WTC11 (cell line): ENCODE measurements around the gene MICU2. TPM values are rescaled to one million over a fixed set of nuclear protein-coding genes. Genes with fewer than 3 reads are reported as not detected.

Source experiments
- ATAC-seq: fragments of 200-7000 bp; cut with Tn5 transposase; 2 replicates; pipeline ENCODE4 v1.10.0; 2021; ENCODE audit warnings: mild to moderate bottlenecking, moderate library complexity
- CTCF ChIA-PET: fragments of 300-600 bp; sonication (Branson Sonifier 250); formaldehyde crosslinking; loops from one replicate; lab custom pipeline; 2021; ENCODE audit warnings: antibody characterized with exemption; lab: Charles Lee
- POLR2A ChIA-PET: fragments of 350-600 bp; sonication (Branson Sonifier 250); formaldehyde crosslinking; loops from one replicate; lab custom pipeline; 2021; ENCODE audit warnings: antibody characterized with exemption; lab: Charles Lee
- DNase-seq: peaks from one replicate; pipeline ENCODE4 v3.0.0; 2021; ENCODE audit warnings: low spot score
- H3K27ac Mint-ChIP-seq: 2 replicates; pipeline ENCODE4 v1.8.0; 2021; ENCODE audit warnings: mixed read lengths
- H3K27me3 Mint-ChIP-seq: 2 replicates; pipeline ENCODE4 v1.8.0; 2021; ENCODE audit warnings: low read depth, mild to moderate bottlenecking, moderate library complexity, mixed read lengths
- H3K36me3 Mint-ChIP-seq: 2 replicates; pipeline ENCODE4 v1.8.0; 2021; ENCODE audit warnings: mixed read lengths
- H3K4me1 Mint-ChIP-seq: 2 replicates; pipeline ENCODE4 v1.8.0; 2022; ENCODE audit warnings: mixed read lengths
- H3K4me3 Mint-ChIP-seq: 2 replicates; pipeline ENCODE4 v1.8.0; 2021; ENCODE audit warnings: mild to moderate bottlenecking, moderate library complexity, mixed read lengths
- H3K9me3 Mint-ChIP-seq: 2 replicates; pipeline ENCODE4 v1.8.0; 2021; ENCODE audit warnings: mixed read lengths
- ARID4B ChIP-seq: sonication (generic); formaldehyde crosslinking; IDR thresholded peaks from 2 replicates; pipeline ENCODE4 v1.8.0; 2023; ENCODE audit warnings: missing genetic modification reagents, mild to moderate bottlenecking, borderline replicate concordance
- E2F1 ChIP-seq: sonication (generic); formaldehyde crosslinking; IDR thresholded peaks from 2 replicates; pipeline ENCODE4 v1.8.0; 2022; ENCODE audit warnings: mild to moderate bottlenecking, missing genetic modification reagents
- E2F5 ChIP-seq: sonication (generic); formaldehyde crosslinking; IDR thresholded peaks from 2 replicates; pipeline ENCODE4 v1.8.1; 2022; ENCODE audit warnings: mild to moderate bottlenecking, moderate library complexity, missing genetic modification reagents
- ELF4 ChIP-seq: sonication (generic); formaldehyde crosslinking; IDR thresholded peaks from 2 replicates; pipeline ENCODE4 v1.8.1; 2022; ENCODE audit warnings: low read depth, mild to moderate bottlenecking, moderate library complexity, missing genetic modification reagents
- EMX1 ChIP-seq: fragments of 250-450 bp; sonication (Bioruptor Pico); IDR thresholded peaks from 2 replicates; pipeline ENCODE4 v1.8.0; 2021; ENCODE audit warnings: mild to moderate bottlenecking
- ESRRA ChIP-seq: sonication (generic); formaldehyde crosslinking; IDR thresholded peaks from 2 replicates; pipeline ENCODE4 v1.8.1; 2022; ENCODE audit warnings: mild to moderate bottlenecking, missing genetic modification reagents, borderline replicate concordance
- FOXP1 ChIP-seq: sonication (generic); formaldehyde crosslinking; IDR thresholded peaks from 2 replicates; pipeline ENCODE4 v1.8.0; 2022; ENCODE audit warnings: missing genetic modification reagents, mild to moderate bottlenecking, moderate library complexity, borderline replicate concordance
- FOXP4 ChIP-seq: sonication (generic); formaldehyde crosslinking; IDR thresholded peaks from 2 replicates; pipeline ENCODE4 v1.8.0; 2022; ENCODE audit warnings: mild to moderate bottlenecking, missing genetic modification reagents
- JUN ChIP-seq: sonication (generic); formaldehyde crosslinking; IDR thresholded peaks from 2 replicates; pipeline ENCODE4 v1.8.0; 2023; ENCODE audit warnings: mild to moderate bottlenecking, missing genetic modification reagents
- MXD4 ChIP-seq: fragments of 250-450 bp; sonication (Bioruptor Pico); IDR thresholded peaks from 2 replicates; pipeline ENCODE4 v1.8.0; 2021; ENCODE audit warnings: mild to moderate bottlenecking, moderate library complexity, borderline replicate concordance
- MYBL2 ChIP-seq: sonication (generic); formaldehyde crosslinking; IDR thresholded peaks from 2 replicates; pipeline ENCODE4 v1.8.1; 2023; ENCODE audit warnings: mild to moderate bottlenecking, moderate library complexity, missing genetic modification reagents
- OVOL2 ChIP-seq: fragments of 250-450 bp; sonication (Bioruptor Pico); IDR thresholded peaks from 2 replicates; pipeline ENCODE4 v1.9.0; 2021; ENCODE audit warnings: mild to moderate bottlenecking, borderline replicate concordance
- RELA ChIP-seq: sonication (generic); formaldehyde crosslinking; IDR thresholded peaks from 2 replicates; pipeline ENCODE4 v1.8.1; 2022; ENCODE audit warnings: missing genetic modification reagents, mild to moderate bottlenecking, borderline replicate concordance
- RORB ChIP-seq: fragments of 250-450 bp; sonication (Bioruptor Pico); IDR thresholded peaks from 2 replicates; pipeline ENCODE4 v1.9.0; 2021; ENCODE audit warnings: mild to moderate bottlenecking
- SMAD3 ChIP-seq: sonication (generic); formaldehyde crosslinking; IDR thresholded peaks from 2 replicates; pipeline ENCODE4 v1.8.0; 2022; ENCODE audit warnings: missing genetic modification reagents, mild to moderate bottlenecking, borderline replicate concordance
- ZMAT4 ChIP-seq: fragments of 250-450 bp; sonication (Bioruptor Pico); IDR thresholded peaks from 2 replicates; pipeline ENCODE4 v1.9.0; 2021; ENCODE audit warnings: mild to moderate bottlenecking
- ZNF121 ChIP-seq: sonication (generic); formaldehyde crosslinking; IDR thresholded peaks from 2 replicates; pipeline ENCODE4 v1.8.0; 2023; ENCODE audit warnings: missing genetic modification reagents
- ZNF138 ChIP-seq: sonication (generic); formaldehyde crosslinking; conservative IDR thresholded peaks from 2 replicates; pipeline ENCODE4 v1.8.1; 2022; ENCODE audit warnings: mild to moderate bottlenecking, moderate library complexity, missing genetic modification reagents
- ZNF232 ChIP-seq: sonication (generic); formaldehyde crosslinking; IDR thresholded peaks from 2 replicates; pipeline ENCODE4 v1.8.0; 2022; ENCODE audit warnings: mild to moderate bottlenecking, missing genetic modification reagents
- ZNF671 ChIP-seq: fragments of 250-450 bp; sonication (Bioruptor Pico); IDR thresholded peaks from 2 replicates; pipeline ENCODE4 v1.8.0; 2021; ENCODE audit warnings: mild to moderate bottlenecking
- total RNA-seq: library from RNA; stranded (reverse); gene quantifications from 3 replicates; pipeline ENCODE4 v1.2.3, GENCODE V29; 2021

Gene MICU2
- total RNA-seq, 1 experiment from 2014 or later: 33.8 TPM

GRCh38 chr13:21616880-21617279, 12.9 kb upstream of the MICU2 start:
- ATAC-seq: no peak
- Mint-ChIP-seq H3K9me3 (no peaks in the 10 kb centered on the region), H3K36me3 (no peaks in the 10 kb centered on the region)
- TF ChIP-seq SMAD3 (CRISPR knock-in tag): no peak
- no peak for TF ChIP-seq MXD4
- TF ChIP-seq RORB: no peak
- TF ChIP-seq ELF4: no peak
- no peak for TF ChIP-seq RELA
- TF ChIP-seq ARID4B (CRISPR knock-in tag): no peak
- no peak for TF ChIP-seq FOXP4 (CRISPR knock-in tag)
- TF ChIP-seq EMX1: no peak
- TF ChIP-seq ZNF671 (CRISPR knock-in tag): no peak
- TF ChIP-seq ESRRA: no peak
- TF ChIP-seq E2F5 (CRISPR knock-in tag): no peak
- TF ChIP-seq ZMAT4 (CRISPR knock-in tag): no peak
- no peak for TF ChIP-seq OVOL2 (CRISPR knock-in tag)
- no peak for TF ChIP-seq ZNF138 (CRISPR knock-in tag)
- no peak for TF ChIP-seq ZNF121 (CRISPR knock-in tag)
- no peak for TF ChIP-seq FOXP1 (CRISPR knock-in tag)
- no peak for TF ChIP-seq JUN (CRISPR knock-in tag)
- TF ChIP-seq, all 79 proteins: peak for 0
- POLR2A ChIA-PET: no interaction called here
- DNase-seq: no peak
- CTCF ChIA-PET: interaction anchor here (3.6 kb wide), 1 partner anchor 21 kb away, joined by 10 read pairs; no protein-coding TSS in a partner anchor
- no peak overlapping the region for H3K27ac Mint-ChIP-seq
- H3K27me3 Mint-ChIP-seq: no peaks in the 10 kb centered on the region; the same call in 1 of the 2 replicates
- H3K4me3 Mint-ChIP-seq: no peak overlapping the region
- H3K4me1 Mint-ChIP-seq: no peaks in the 10 kb centered on the region

- no peak for TF ChIP-seq ZNF232
- TF ChIP-seq RORB: no peak
- TF ChIP-seq E2F1 (CRISPR knock-in tag): no peak
- TF ChIP-seq MYBL2 (CRISPR knock-in tag): no peak
- Mint-ChIP-seq H3K9me3 (no peaks in the 10 kb centered on the region), H3K36me3 (no peaks in the 10 kb centered on the region), H3K27me3 (no peaks in the 10 kb centered on the region; the same call in 1 of the 2 replicates), H3K4me3 (no peak overlapping the region), H3K4me1 (no peaks in the 10 kb centered on the region), H3K27ac (no peak overlapping the region)
- ChIA-PET POLR2A (no interaction called here), CTCF (interaction anchor here (3.6 kb wide), 1 partner anchor 22 kb away, joined by 10 read pairs; no protein-coding TSS in a partner anchor)
- ATAC-seq: no peak
- no peak for DNase-seq
Measured at GRCh38 chr13:21616205-21616866, 12.4 kb upstream of the MICU2 start.
